GM19397 (cell line): ENCODE measurements around the gene MYO1D.

Experiments used
- ATAC-seq: cut with Tn5 transposase; IDR thresholded peaks from one replicate; pipeline ENCODE4 v1.9.1; 2021; ENCODE audit warnings: mild to moderate bottlenecking, moderate library complexity; ENCODE audit not compliant: unreplicated experiment

MYO1D gene

DNA sequence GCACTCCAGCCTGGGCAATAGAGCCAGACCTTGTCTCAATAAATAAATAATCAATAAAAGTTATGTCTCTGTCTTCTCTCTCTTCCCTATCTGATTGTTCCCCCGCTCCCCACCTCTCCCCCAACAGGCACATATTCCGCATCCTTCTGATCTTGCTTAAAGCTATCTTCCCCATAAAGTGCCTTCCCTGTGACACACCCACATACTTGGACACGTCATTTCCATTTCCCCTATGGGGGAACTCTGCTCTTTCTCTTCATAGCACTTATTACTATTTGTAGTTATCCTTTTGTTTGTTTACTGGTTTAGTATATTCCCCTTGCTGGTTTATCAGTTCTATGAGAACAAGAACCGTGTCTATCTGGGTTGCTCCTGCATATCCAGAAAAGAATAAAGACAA is 14.9 kb downstream of the MYO1D start:
- no peak for ATAC-seq

DNA sequence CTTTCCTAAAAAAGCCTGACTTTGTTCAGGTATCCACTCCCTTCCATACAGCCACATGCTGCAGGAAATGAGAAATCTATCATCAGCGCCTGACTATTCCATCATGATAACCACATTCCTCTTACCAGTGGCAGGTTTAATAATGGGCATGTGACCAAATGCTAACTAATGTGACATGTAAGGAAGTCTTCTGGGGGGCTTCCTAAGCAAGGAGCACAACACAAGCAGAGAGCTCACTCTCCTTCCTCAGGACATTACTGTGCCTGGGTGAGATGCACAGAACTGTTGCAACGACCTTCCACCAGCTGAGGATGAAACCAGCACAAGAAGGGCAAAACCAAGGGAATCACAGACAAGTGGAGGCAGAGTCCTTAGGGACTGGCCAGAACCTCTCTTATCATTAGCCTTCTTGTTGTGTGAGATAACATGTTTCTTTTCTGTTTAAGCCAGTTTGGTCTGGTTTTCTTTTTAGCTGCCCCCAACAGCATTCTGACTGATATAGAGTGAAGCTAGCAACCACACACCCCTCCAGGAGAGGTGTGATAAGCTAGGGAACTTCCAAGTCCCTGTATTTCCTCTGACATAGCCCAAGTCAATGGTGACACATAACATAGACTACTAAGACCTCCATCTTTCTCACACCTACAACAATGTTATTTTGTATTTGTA is 16.9 kb downstream of the MYO1D start:
- ATAC-seq = no peak

DNA sequence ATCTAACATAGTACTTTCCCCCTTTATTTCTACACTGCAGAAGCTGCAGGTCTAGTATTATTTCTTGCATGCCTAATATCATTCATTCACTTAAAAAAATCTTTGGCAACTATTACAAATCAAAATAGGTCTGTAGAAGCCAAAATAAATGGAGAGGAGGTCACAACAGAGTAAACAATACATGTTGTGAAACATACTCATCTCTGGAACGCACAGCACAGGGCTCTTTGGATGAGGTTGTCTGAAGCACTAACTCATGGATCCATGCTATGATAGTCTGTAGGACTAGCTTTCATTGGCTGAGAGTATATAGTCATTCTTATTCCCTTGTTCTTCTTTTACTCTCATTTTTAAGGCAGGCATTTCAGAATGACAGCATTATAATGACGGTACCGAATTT is 21.3 kb downstream of the MYO1D start:
- ATAC-seq = no peak

DNA sequence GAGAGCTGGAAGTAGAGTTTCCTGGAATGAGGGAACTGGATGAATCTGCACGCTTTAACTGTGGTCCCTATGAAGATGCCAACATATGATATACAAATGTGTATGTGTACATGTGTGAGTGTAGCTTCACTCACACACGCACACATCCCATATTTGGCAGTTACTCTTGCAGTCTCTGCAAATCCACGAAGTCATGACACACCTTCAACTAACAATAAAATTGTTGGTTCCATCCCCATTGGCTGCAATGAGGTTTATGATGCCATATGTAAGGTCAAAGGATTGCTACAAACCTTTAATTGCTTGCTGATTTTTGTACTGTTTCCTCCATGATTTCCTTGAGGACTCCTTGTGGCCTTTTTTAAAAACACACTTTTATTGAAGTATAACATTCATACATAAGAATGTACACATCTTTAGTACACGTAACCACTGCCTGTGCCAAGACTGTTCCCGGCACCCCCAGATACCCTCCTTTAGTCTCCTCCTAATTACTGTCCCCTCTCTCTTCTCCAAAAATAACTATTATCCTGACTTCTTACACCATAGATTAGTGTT is 22.0 kb downstream of the MYO1D start:
- ATAC-seq = no peak

DNA sequence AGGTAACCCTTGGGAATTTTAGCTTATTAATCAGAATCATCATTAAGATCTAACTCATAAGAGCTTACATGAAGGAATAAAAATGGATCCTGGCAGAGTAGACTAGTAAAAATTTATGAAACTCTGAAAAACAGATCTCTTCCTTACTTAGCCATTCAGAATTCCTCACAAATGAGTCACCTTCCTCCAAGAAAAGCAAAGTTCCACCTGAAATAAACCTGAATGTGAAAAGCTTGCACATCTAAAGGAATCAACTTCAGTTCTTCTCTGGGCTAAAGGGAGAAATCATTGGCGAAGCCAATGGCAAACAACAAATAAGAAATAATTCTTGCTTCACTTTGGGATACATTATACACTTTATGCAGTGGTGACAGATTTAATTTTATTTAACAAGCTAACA is 22.7 kb downstream of the MYO1D start:
- ATAC-seq = no peak

DNA sequence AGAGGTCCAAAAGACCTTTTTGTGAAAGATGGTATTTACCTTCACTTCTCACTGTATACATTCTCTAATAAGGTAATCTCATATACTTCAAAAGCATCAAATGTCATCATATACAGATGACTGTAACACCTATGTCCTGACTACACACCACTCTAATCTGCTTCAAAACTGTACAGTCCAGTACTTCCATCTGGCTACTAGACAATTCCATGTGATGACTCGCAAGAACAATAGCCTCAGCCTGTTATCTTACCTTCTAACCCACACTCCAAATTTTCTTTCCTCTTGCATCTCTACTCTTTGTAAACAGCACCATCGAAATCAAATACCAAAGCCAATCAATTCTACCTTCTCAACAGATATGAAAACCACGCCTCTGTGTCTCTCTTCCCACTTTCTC is 24.1 kb downstream of the MYO1D start:
- no peak for ATAC-seq

DNA sequence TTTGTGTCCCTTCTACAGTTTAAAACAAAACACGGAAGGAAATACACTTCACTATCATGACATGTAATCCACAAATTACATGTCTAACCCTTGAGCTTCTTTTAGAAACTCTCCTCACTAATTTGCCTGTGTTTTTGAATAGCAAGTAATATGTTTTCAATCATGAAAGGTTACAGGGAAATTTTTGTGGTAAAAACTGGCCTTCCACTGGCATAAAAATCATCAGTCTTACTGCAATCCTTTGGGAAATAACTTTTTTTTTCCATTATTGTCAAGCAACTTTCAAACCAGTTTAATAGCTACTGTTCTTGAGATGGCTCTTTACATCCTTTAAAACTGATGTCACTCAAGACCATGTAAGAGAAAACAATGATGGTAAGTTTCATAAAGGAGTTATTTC is 27.0 kb downstream of the MYO1D start:
- no peak for ATAC-seq

DNA sequence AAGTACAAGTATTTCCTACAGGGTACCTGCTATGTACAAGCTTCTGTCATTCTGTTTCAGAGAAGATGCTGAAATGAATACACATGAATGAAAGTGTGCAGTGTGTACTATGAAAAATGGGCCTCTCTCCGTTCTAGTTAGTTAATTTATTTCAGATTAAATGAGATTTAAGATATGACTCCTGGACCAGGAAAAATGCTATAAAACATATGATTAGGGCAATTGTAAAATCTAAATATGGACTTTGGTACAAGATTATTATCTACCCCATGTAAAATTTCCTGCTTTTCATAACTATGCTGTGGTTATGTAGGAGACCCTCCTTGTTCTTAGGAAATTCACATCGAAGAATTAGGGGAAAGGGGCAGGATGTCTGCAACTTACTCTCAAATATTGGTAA is 28.9 kb downstream of the MYO1D start:
- ATAC-seq = no peak

DNA sequence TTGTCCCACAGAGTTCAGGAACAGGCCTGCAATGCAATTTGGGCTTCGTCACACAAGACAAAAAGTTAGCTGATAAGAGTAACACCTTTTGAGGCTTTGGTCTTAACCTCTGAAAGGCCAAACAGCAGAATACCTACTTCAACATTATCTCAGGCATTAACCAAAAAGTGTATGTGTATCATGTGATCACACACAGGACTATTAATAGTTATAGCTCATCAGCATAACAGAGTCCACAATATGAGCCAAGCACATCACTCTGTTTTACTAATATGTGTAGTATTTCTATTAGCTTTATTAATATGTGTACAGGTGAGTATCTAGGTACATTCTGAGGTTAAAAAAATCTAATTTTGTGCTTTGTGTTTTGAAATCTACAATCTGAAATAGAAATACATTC is 30.8 kb downstream of the MYO1D start:
- ATAC-seq = no peak

DNA sequence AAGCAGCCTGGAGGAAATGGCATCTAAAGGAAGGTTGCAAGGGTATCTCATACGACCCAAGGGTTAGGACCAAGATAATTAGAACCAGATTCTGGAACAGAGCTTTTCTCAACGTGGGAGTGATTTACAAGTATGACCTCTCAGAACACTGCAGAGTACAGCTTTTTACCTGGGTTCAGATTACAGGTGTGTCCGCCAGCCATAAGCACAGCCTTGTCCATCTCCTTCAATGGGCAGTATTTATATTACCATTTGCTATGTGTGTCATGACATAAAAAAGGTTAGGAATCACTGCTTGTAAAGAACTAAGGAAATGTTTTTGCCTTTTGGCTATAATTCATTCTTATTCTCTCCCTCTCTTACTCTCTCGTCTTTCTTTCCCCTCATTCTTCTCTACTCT is 36.7 kb downstream of the MYO1D start:
- no peak for ATAC-seq

DNA sequence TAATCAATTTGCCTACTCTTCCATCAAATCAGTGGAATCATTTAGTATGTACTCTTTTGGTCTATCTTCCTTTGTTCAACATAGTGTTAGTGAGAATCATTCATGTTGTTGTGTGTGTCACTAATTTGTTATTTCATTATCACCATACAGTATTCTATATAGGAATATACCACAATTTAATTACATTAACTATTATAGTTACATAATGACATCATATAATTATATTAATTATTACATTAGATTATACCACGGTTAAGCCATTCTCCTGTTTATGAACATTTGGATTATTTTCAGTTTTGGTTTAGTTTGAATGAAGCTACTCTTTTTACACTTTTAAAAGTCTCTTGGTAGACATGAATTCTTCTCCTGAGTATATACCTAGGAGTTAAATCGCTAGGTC is 40.4 kb downstream of the MYO1D start:
- no peak for ATAC-seq

DNA sequence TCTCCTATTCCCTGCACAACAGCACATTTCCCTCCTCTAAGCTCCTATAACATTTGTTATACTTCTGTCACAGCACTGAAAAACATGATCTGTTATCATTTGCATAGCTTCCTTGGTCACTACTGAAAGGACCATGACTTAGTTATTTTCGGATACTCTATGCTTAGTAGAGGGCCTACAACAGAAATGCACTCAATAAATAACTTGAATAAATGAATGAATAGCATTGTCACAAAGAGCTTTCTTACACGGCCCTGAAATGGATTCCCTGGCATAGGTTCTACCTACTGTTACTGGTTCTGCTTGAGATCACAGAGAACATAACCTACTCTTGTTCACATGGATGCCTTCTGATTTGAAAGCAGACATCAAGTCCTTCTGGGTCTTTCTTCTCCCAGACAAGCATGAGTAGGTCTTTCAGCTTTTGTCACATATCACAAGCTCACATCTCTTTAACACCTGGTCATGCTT is 41.6 kb downstream of the MYO1D start:
- peak; percentile 70 for ATAC-seq

DNA sequence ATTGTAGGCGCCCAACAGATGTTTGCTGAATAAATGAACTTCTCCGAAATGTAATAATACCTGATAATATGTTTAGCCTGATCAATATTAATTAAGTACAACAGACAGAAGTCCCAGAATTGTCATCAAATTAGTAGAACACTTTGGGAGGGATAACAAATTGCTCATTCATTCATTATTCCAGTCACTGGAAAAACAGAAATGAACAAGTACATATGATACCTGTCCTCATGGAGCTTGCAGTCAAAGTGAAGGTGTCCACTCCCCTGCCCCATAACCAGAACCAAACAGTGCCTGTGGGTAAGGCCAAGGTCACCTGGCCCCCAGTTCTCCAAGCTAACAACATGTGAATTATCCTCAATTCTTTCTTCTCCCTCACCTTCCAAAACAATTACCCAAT is 42.8 kb downstream of the MYO1D start:
- no peak for ATAC-seq

DNA sequence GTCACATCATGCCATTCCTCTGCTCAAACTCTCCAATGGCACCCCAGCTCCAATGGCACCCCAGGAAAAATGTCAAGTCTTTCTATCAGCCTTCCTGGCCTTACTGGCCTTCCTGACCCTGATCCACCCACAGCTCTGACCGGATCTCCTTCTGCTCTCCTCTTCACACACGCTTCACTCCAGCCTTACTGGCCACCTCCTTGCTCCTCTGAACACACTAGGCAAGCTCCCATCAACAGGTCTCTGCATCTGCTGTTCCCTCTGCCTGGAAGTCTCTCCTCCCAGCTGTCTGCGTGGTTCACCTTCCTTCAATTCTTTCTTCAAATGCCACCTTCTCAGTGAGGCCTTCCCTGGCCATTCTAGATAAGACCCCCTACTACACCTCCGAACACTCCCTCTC is 43.4 kb downstream of the MYO1D start:
- no peak for ATAC-seq

DNA sequence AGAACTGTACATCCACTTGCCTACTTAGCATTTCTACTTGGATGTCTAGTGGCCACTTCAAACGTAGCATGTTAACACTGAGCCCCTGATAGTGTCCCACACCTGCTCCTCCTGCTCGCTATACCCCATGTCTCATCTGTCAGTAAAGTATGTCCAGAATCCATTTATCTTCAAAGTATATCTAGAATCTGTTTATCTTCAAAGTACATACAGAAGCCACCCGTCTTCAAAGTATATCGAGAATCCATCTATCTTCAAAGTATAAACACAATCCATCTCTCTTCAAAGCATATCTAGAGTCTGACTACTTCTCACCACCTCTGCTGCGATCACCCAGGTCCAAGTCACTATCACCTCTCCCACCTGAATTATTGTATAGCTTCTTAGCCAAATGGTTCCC is 43.8 kb downstream of the MYO1D start:
- no peak for ATAC-seq

DNA sequence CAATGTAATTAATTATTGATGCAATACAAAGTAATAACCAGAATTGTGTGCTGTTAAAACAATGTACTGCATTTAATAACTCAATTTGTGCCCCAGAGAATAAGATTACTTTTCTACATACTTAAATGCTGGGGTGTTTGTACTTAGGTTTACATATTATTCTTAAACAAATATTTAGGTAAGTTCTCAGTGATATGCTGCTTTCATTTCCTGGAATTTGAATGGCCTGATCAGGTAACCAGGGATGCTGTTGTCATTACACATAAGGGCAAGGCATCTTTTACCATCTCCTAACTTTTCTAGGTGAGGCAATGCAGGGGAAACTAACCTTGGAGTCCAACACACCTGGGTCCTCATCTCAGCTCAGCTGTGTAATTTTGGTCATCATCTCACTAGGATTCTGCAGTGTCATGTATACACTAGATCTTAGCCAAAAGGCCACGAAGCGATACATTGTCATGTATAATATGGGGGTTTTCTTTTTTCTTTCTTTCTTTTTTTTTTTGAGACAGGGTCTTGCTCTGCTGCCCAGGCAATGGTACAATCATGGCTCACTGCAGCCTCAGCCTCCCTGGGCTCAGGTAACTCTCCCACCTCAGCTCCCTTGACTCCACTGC is 45.2 kb downstream of the MYO1D start:
- ATAC-seq = no peak

DNA sequence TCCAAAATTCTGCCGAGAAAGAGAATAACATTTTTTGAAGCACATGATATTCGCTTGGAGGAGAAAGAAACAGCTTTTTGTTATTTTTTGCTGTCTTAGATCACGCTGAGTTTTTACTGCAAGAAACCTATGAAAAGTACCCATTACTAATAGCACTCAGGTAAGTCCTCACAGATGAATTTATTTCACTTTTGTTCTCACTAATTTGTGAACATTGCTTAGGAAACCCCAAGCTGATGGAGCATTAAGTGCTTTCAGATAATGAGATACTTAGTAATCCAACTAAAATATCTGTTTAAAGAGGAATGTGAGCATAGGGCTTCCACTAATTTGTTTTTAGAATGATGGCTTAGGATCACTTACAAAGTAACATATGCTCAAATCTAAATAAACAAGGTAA is 45.7 kb downstream of the MYO1D start:
- no peak for ATAC-seq

DNA sequence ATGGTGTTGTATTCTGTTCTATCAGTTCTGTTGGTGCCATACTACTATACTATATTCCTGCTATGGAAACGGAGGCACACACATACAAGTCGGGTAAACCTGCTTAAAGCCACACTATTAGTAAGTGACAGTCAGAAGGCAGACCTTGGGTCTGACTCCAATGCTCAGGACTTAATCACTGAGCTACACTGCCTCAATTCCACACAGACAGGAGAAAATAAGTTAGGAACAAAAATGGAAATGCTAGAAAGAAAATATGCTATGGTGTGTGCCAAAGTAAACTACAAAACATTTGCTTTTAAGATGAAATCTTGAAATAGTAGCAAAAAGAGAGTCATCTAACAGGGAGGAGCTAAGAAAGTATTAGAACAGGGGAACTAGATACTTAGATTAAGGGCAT is 48.1 kb downstream of the MYO1D start:
- ATAC-seq = no peak

DNA sequence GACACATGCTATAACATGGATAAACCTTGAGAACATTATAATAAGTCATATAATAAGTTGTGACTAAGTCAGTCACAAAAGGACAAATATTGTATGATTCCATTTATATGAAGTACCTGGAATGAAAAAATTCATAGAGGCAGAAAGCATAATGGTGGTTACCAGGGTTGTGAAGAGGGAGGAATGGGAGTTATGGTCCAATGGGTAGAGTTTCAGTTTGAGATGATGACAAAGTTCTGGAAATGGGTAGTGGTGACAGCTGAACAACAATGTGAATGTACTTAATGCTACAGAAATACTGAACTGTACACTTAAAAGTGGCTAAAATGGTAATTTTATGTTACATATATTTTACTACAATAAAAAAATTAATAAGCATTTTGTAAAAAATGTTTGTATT is 49.7 kb downstream of the MYO1D start:
- no peak for ATAC-seq

DNA sequence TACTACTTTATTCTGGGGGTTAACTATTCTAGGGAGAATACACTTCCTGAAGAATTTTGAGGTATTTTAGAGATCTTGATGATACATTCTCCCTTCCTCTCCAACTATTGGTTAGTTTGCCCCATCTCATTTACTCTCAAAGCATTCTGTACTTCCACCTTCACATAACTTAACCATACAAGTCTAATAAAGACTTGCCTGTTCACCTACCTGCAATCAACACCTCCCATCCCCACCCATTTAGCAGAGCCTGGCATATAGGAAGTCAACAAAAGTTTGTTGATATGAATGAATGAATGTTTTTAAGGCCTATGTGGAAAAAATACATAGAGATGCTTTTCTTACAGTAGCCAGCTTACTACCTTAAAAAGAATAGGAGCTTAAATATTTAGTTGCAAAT is 50.8 kb downstream of the MYO1D start:
- no peak for ATAC-seq

DNA sequence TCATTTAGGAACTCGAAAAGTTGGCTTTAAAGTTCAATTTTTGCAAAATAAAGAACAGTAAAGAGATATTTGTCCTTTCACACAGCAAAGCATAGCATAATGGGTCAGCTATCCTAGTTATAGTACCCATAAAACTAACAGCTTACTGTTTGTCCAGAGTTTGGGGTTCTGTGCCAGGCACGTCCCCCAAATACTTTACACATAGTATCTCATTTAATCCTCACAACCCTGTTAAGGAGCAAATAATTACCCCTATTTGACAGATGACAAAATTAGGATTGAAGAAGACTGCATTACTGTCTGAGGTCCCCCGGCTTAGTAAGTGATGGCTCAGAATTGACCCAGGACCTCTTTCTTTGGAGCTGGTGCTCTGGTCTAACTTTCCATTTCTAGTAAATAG is 52.6 kb downstream of the MYO1D start:
- ATAC-seq = no peak

DNA sequence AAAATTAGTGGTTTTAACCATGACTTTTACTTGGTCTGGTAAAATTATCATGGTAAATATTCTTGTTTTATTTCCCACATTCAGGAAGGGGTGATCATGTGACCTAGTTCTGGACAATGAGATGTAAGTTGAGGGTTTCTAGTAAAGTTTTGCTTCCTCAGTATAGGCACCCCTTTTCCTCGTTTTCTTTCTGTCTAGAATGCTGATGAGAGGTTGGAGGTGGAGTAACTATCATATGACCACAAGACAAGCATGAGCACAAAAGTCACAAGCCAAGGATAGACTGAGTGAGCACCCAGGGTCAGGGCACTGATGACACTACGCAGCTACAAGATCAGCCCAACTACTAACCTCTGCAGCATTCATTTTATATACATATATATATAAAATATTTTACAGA is 53.9 kb downstream of the MYO1D start:
- ATAC-seq = no peak
